Anterior cingulate cortex (tissue), 58 donors: ENCODE results near the gene STOML1.
"Not testable (repeated sequence)": the region's sequence is repeated elsewhere in the genome, so short reads cannot be mapped to it uniquely, and the experiment has no call there.

Experiments used
- DNase-seq, 58 donors: peaks; one replicate each; lab custom pipeline; 2025; lab: John Stamatoyannopoulos, UW

The STOML1 gene

GRCh38 chr15:73950479-73950830 lies 41.6 kb downstream of the STOML1 start:
- no peak for DNase-seq

- DNase-seq = no peak
Observed at GRCh38 chr15:73949496-73949895, 42.6 kb downstream of the STOML1 start.

GRCh38 chr15:73948982-73949381 lies 43.1 kb downstream of the STOML1 start:
- no peak for DNase-seq

GRCh38 chr15:73948396-73948795 lies 43.7 kb downstream of the STOML1 start:
- DNase-seq = no peak

GRCh38 chr15:73947651-73948050 lies 44.4 kb downstream of the STOML1 start:
- no peak for DNase-seq

- no peak for DNase-seq
Observed at GRCh38 chr15:73946795-73947370, 45.2 kb downstream of the STOML1 start.

- DNase-seq = no peak
Observed at GRCh38 chr15:73946046-73946721, 45.9 kb downstream of the STOML1 start.

- DNase-seq = no peak
Observed at GRCh38 chr15:73945130-73945508, 47.0 kb downstream of the STOML1 start.

GRCh38 chr15:73944161-73945129 lies 47.6 kb downstream of the STOML1 start:
- DNase-seq = no peak

- no peak for DNase-seq
Observed at GRCh38 chr15:73942751-73943270, 49.3 kb downstream of the STOML1 start.

- no peak for DNase-seq
Observed at GRCh38 chr15:73941871-73942635, 50.0 kb downstream of the STOML1 start.

GRCh38 chr15:73941449-73941848 lies 50.6 kb downstream of the STOML1 start:
- no peak for DNase-seq

- no peak for DNase-seq
Observed at GRCh38 chr15:73941044-73941443, 51.1 kb downstream of the STOML1 start.

- DNase-seq = no peak
Observed at GRCh38 chr15:73940061-73940981, 51.8 kb downstream of the STOML1 start.

- DNase-seq = peak in 2 of 58 donors; percentile 16 to 37
Observed at GRCh38 chr15:73939138-73939537, 53.0 kb downstream of the STOML1 start.

- not testable (repeated sequence) for DNase-seq
Observed at GRCh38 chr15:73938516-73938915, 53.6 kb downstream of the STOML1 start.

GRCh38 chr15:73937726-73938125 lies 54.4 kb downstream of the STOML1 start:
- DNase-seq = no peak

GRCh38 chr15:73937296-73937695 lies 54.8 kb downstream of the STOML1 start:
- no peak for DNase-seq

GRCh38 chr15:73936588-73937290 lies 55.4 kb downstream of the STOML1 start:
- no peak for DNase-seq
